GM12878 (cell line): Measurements from ENCODE around the gene ZDHHC11. TPM values are rescaled to one million over a fixed set of nuclear protein-coding genes. Genes with fewer than 3 reads are reported as not detected.
"Not testable (repeated sequence)": the region's sequence is repeated elsewhere in the genome, so short reads cannot be mapped to it uniquely, and the experiment has no call there.

Experiments used
- ATAC-seq: fragments of 200-7000 bp; cut with Tn5 transposase; 3 replicates; pipeline ENCODE4 v1.9.1; 2020; ENCODE audit warnings: mild to moderate bottlenecking, moderate library complexity
- BruUV-seq: library from RNA; stranded (reverse); fragments of 400-500 nt; replicated peaks from 2 replicates; lab custom pipeline; 2021; lab: Mats Ljungman, UMichigan
- CTCF ChIA-PET: fragments of 300-600 bp; sonication (Branson Sonifier 250); formaldehyde crosslinking; extraction: SDS; loops from one replicate; lab custom pipeline; 2021; ENCODE audit warnings: inconsistent platforms; lab: Yijun Ruan, JAX
- POLR2A ChIA-PET: fragments of 350-600 bp; formaldehyde crosslinking; extraction: SDS; loops from one replicate; lab custom pipeline; 2021; ENCODE audit warnings: inconsistent platforms; lab: Charles Lee
- RAD21 ChIA-PET: fragments of 300-600 bp; sonication (Branson Sonifier 250); formaldehyde crosslinking; loops from one replicate; lab custom pipeline; 2023; ENCODE audit warnings: antibody characterized with exemption; ENCODE audit not compliant: unreplicated experiment; lab: Charles Lee
- SMC1A ChIA-PET: fragments of 300-600 bp; sonication (Branson Sonifier 250); formaldehyde crosslinking; loops from one replicate; lab custom pipeline; 2023; ENCODE audit not compliant: unreplicated experiment, uncharacterized antibody; lab: Charles Lee
- DNase-seq: peaks from one replicate; pipeline ENCODE4 v3.0.0-alpha.2; 2011; ENCODE audit warnings: low read depth, low spot score
- FAIRE-seq: peaks from 3 replicates; lab custom pipeline; 2011; peaks lifted over from hg19 to GRCh38; lab: Jason Lieb, UNC
- H2AFZ ChIP-seq: 2 replicates; pipeline ENCODE4 v1.6.0; 2011; ENCODE audit warnings: low read depth, low read length, control low read depth; ENCODE audit not compliant: control insufficient read depth
- H3K27ac ChIP-seq: 2 replicates; pipeline ENCODE4 v1.5.1; 2011; ENCODE audit warnings: control low read depth; ENCODE audit not compliant: control insufficient read depth, insufficient read depth
- H3K27me3 ChIP-seq, 2 experiments: replicated peaks in 1 of 2; 2 replicates each; pipeline versions ENCODE4 v1.6.0 to v1.6.1; 2011; ENCODE audit warnings: low read length in 1 of 2; ENCODE audit not compliant: control insufficient read depth in 2 of 2, insufficient read depth in 2 of 2
- H3K36me3 ChIP-seq, 2 experiments: 2 replicates each; pipeline ENCODE4 v1.5.1; 2011; ENCODE audit warnings: low read length in 1 of 2; ENCODE audit not compliant: control insufficient read depth in 2 of 2, insufficient read depth in 2 of 2
- H3K4me1 ChIP-seq: 2 replicates; pipeline ENCODE4 v1.6.1; 2011; ENCODE audit warnings: mild to moderate bottlenecking, low read length, moderate library complexity, mixed read lengths; ENCODE audit not compliant: control insufficient read depth, insufficient read depth
- H3K4me2 ChIP-seq: 2 replicates; pipeline ENCODE4 v1.6.0; 2011; ENCODE audit warnings: control low read depth; ENCODE audit not compliant: control insufficient read depth, insufficient read depth
- H3K4me3 ChIP-seq: fragments of 200-600 bp; sonication (generic); 2 replicates; pipeline ENCODE4 v1.5.1; 2016
- H3K79me2 ChIP-seq: 2 replicates; pipeline ENCODE4 v1.6.0; 2011; ENCODE audit warnings: low read length; ENCODE audit not compliant: control insufficient read depth, insufficient read depth
- H3K9ac ChIP-seq: 2 replicates; pipeline ENCODE4 v1.8.0; 2011; ENCODE audit warnings: low read length, control low read depth, mixed read lengths; ENCODE audit not compliant: control insufficient read depth, insufficient read depth
- H3K9me3 ChIP-seq: replicated peaks from 3 replicates; pipeline ENCODE4 v1.5.1; 2011; ENCODE audit warnings: mild to moderate bottlenecking, low read length; ENCODE audit not compliant: control insufficient read depth, insufficient read depth
- H4K20me1 ChIP-seq: 2 replicates; pipeline ENCODE4 v1.6.0; 2011; ENCODE audit not compliant: control insufficient read depth, insufficient read depth
- CTCF ChIP-seq, 3 experiments: IDR thresholded peaks in 2 of 3; conservative IDR thresholded peaks in 1 of 3; 2 replicates each; pipeline ENCODE4 v1.5.1; 2011; ENCODE audit warnings: low read depth in 3 of 3, low read length in 3 of 3, mild to moderate bottlenecking in 3 of 3, control low read depth in 2 of 3, moderate library complexity in 2 of 3, inconsistent platforms in 1 of 3, mixed read lengths in 1 of 3; ENCODE audit not compliant: control insufficient read depth in 2 of 3, insufficient read depth in 1 of 3; ENCODE audit errors: extremely low read depth in 1 of 3
- MTA3 ChIP-seq: IDR thresholded peaks from 2 replicates; pipeline ENCODE4 v1.6.1; 2012; ENCODE audit warnings: low read length, inconsistent platforms, borderline replicate concordance
- WGBS: methylation state at CpG from one replicate; pipeline ENCODE4 v1.1.6; 2016; ENCODE audit warnings: low lambda C conversion rate; ENCODE audit not compliant: insufficient replicate concordance, insufficient coverage; ENCODE audit errors: missing lambda C conversion rate; 5-methylcytosine and 5-hydroxymethylcytosine counted together
- in situ Hi-C: fragments of 300-500 bp; cut with MboI; formaldehyde crosslinking; loops from 9 replicates; pipeline ENCODE4 v1.14.3; 2018; ENCODE audit warnings: mixed read lengths
- intact Hi-C: fragments of 100-400 bp; cut with micrococcal nuclease; formaldehyde crosslinking; loops from one replicate; pipeline ENCODE4 v1.14.2; 2022; ENCODE audit not compliant: unreplicated experiment
- polyA plus RNA-seq, 11 experiments: library from polyadenylated mRNA; depleted of rRNA in 4 of 11; unstranded in 6 of 11; stranded (reverse) in 5 of 11; fragments of >200 nt; fragmentation: Nextera tagmentation in 4 of 11; fragmentation: Illumina TruSeq in 1 of 11; extraction: Ambion mirVana in 4 of 11; extraction: Trizol in 1 of 11; gene quantifications; 1 replicate in 1 of 11; 2 replicates in 10 of 11; pipeline versions ENCODE4 v1.2.1 to v1.2.3, GENCODE V29; 2011 to 2016; ENCODE audit warnings: inconsistent platforms in 2 of 11, missing spikeins in 2 of 11, low read depth in 1 of 11
- total RNA-seq, 4 experiments: library from RNA; depleted of rRNA in 3 of 4; stranded (reverse); fragments of >200 nt in 3 of 4; fragmentation: Illumina TruSeq in 1 of 4; extraction: Trizol in 1 of 4; gene quantifications; 2 replicates each; pipeline versions ENCODE4 v1.2.1 to v1.2.3, GENCODE V29; 2013 to 2021

The ZDHHC11 gene
- total and polyA plus RNA-seq, 10 of the 15 experiments (the other 5 are each of a cell fraction or from before 2014, with no cell fraction given): 0.04 to 1.4 (median 0.30) TPM

DNA sequence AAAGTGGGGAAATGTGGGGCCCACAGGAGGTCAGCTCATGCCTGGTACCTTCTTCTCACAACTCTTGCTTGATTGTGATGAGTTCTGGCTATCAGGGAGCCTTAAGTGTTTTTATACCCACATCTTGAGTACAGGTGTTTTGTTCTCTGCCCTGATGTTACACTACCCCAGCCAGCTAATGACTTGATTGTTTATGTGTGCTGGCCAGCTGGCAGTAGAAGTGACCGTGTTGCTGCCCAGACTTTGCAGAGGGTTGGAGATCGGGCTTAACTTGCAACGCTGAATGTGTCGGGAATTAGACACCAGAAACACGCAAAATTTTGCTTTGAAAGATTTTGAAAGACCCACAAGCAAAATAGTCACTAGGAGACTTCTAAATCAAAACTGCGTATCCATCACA, 49.3 kb downstream of the ZDHHC11 start (continued):
- TF ChIP-seq CTCF (IDR thresholded peaks at IDR 0.05 in 2 of 3, conservative IDR thresholded peaks at IDR 0.05 in 1 of 3; ENCODE audit: control insufficient read depth in 2 of 3, extremely low read depth in 1 of 3, insufficient read depth in 1 of 3, low read depth in 3 of 3, low read length in 3 of 3) (no peak), MTA3 (no peak)

- SMC1A ChIA-PET, ATAC-seq, H3K4me3 ChIP-seq, DNase-seq, RAD21 ChIA-PET, H3K4me2 ChIP-seq, H3K9ac ChIP-seq, H3K79me2 ChIP-seq, H3K36me3 ChIP-seq, BruUV-seq, H3K27ac ChIP-seq, H3K4me1 ChIP-seq, H3K27me3 ChIP-seq, POLR2A ChIA-PET, H4K20me1 ChIP-seq, CTCF ChIA-PET, H3K9me3 ChIP-seq, H2AFZ ChIP-seq, in situ Hi-C loops, FAIRE-seq, intact Hi-C loops: not testable (repeated sequence)
- WGBS: 51% methylated on average over 4 of the region's 4 CpGs
These were observed 49.7 kb downstream of the ZDHHC11 start for GRCh38 chr5:801055-801454.
